Right lobe of liver (tissue), 4 donors: ENCODE measurements around the gene MIA.

Source experiments
- POLR2A ChIP-seq: fragments of 450-650 bp; IDR thresholded peaks from one replicate; pipeline ENCODE4 v1.6.1; 2017; ENCODE audit warnings: antibody characterized with exemption, mild to moderate bottlenecking
- TF ChIP-seq, protein P1 (sequence below), 4 donors: fragments of 200-600 bp in 3 of 4; fragments of 450-650 bp in 1 of 4; IDR thresholded peaks; one replicate each; pipeline versions ENCODE4 v1.5.1 to v1.8.0; 2016 to 2022; ENCODE audit warnings: antibody characterized with exemption in 4 of 4, mild to moderate bottlenecking in 2 of 4
- donor health status: DM: no; HTN: no; CAD: no.
- donor health status: DM: no; HTN: no; CAD: no.
- donor health status: DM: no; HTN: yes; CAD: no.

DNA sequence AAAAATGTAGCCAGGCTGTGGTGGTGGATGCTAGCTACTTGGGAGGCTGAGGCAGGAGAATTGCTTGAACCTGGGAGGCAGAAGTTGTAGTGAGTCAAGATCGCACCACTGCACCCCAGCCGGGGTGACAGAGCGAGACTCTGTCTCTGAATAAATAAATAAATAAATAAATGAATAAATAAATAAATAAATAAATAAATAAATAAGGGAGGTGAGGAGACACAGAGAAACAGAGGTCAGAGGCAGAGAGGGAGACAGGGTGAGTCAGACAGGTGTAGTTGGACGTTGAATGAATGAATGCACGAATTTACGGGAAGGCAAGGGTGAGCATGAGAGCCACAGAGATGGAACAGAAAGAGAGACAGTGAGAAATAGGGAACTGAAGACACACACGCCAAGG is 5.8 kb downstream of the MIA start:
- TF ChIP-seq, protein P1, sequence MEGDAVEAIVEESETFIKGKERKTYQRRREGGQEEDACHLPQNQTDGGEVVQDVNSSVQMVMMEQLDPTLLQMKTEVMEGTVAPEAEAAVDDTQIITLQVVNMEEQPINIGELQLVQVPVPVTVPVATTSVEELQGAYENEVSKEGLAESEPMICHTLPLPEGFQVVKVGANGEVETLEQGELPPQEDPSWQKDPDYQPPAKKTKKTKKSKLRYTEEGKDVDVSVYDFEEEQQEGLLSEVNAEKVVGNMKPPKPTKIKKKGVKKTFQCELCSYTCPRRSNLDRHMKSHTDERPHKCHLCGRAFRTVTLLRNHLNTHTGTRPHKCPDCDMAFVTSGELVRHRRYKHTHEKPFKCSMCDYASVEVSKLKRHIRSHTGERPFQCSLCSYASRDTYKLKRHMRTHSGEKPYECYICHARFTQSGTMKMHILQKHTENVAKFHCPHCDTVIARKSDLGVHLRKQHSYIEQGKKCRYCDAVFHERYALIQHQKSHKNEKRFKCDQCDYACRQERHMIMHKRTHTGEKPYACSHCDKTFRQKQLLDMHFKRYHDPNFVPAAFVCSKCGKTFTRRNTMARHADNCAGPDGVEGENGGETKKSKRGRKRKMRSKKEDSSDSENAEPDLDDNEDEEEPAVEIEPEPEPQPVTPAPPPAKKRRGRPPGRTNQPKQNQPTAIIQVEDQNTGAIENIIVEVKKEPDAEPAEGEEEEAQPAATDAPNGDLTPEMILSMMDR (IDR thresholded peaks at IDR 0.05): no peak
- no peak for TF ChIP-seq POLR2A
